Astrocyte (in vitro differentiated cells and primary cell): ENCODE data around the gene PFKFB4. TPM values are rescaled to one million over a fixed set of nuclear protein-coding genes. Genes with fewer than 3 reads are reported as not detected.
"Not testable (repeated sequence)": the region's sequence is repeated elsewhere in the genome, so short reads cannot be mapped to it uniquely, and the experiment has no call there.

Source experiments
- DNase-seq: peaks from one replicate; pipeline ENCODE4 v3.0.0-alpha.2; 2010; ENCODE audit warnings: low read depth
- FAIRE-seq: peaks from 2 replicates; lab custom pipeline; 2011; peaks lifted over from hg19 to GRCh38; lab: Jason Lieb, UNC
- H2AFZ ChIP-seq: 2 replicates; pipeline ENCODE4 v1.6.0; 2012; ENCODE audit warnings: low read depth, low read length, inconsistent platforms
- H3K27ac ChIP-seq: 2 replicates; pipeline ENCODE4 v1.5.1; 2011; ENCODE audit warnings: low read depth, low read length, inconsistent platforms
- H3K27me3 ChIP-seq: 2 replicates; pipeline ENCODE4 v1.6.0; 2011; ENCODE audit warnings: low read length, inconsistent platforms; ENCODE audit not compliant: insufficient read depth
- H3K36me3 ChIP-seq: 2 replicates; pipeline ENCODE4 v1.5.1; 2011; ENCODE audit warnings: low read length, inconsistent platforms; ENCODE audit not compliant: insufficient read depth
- H3K4me1 ChIP-seq: 2 replicates; pipeline ENCODE4 v1.5.1; 2011; ENCODE audit warnings: low read length, inconsistent platforms; ENCODE audit not compliant: insufficient read depth
- H3K4me2 ChIP-seq: 2 replicates; pipeline ENCODE4 v1.6.0; 2012; ENCODE audit warnings: low read length, inconsistent platforms
- H3K4me3 ChIP-seq: 2 replicates; pipeline ENCODE4 v1.5.1; 2011; ENCODE audit warnings: low read depth, mild to moderate bottlenecking, low read length, inconsistent platforms; ENCODE audit not compliant: insufficient read depth
- H3K79me2 ChIP-seq: 2 replicates; pipeline ENCODE4 v1.6.0; 2012; ENCODE audit warnings: mild to moderate bottlenecking, low read length, inconsistent platforms; ENCODE audit not compliant: insufficient read depth
- H3K9ac ChIP-seq: 2 replicates; pipeline ENCODE4 v1.6.0; 2012; ENCODE audit warnings: mild to moderate bottlenecking, low read length, inconsistent platforms
- H3K9me3 ChIP-seq: 2 replicates; pipeline ENCODE4 v1.5.1; 2012; ENCODE audit warnings: low read depth, mild to moderate bottlenecking, low read length, inconsistent platforms; ENCODE audit not compliant: insufficient read depth
- H4K20me1 ChIP-seq: 2 replicates; pipeline ENCODE4 v1.6.0; 2012; ENCODE audit warnings: low read length, inconsistent platforms; ENCODE audit not compliant: insufficient read depth
- H3K27ac Mint-ChIP-seq: one replicate; pipeline ENCODE4 v1.8.0; 2021; ENCODE audit warnings: mild to moderate bottlenecking, mixed read lengths; ENCODE audit not compliant: unreplicated experiment
- H3K27me3 Mint-ChIP-seq: one replicate; pipeline ENCODE4 v1.8.0; 2021; ENCODE audit warnings: low read depth, mixed read lengths; ENCODE audit not compliant: unreplicated experiment
- H3K36me3 Mint-ChIP-seq: one replicate; pipeline ENCODE4 v1.8.0; 2021; ENCODE audit warnings: low read depth, mixed read lengths; ENCODE audit not compliant: unreplicated experiment
- H3K4me1 Mint-ChIP-seq: one replicate; pipeline ENCODE4 v1.8.0; 2021; ENCODE audit warnings: low read depth, mixed read lengths; ENCODE audit not compliant: unreplicated experiment
- H3K4me3 Mint-ChIP-seq: one replicate; pipeline ENCODE4 v1.8.0; 2021; ENCODE audit warnings: mild to moderate bottlenecking, moderate library complexity, mixed read lengths; ENCODE audit not compliant: unreplicated experiment
- H3K9me3 Mint-ChIP-seq: one replicate; pipeline ENCODE4 v1.8.0; 2021; ENCODE audit warnings: mild to moderate bottlenecking, mixed read lengths; ENCODE audit not compliant: unreplicated experiment
- CTCF ChIP-seq: IDR thresholded peaks from 2 replicates; pipeline ENCODE4 v1.5.1; 2011; ENCODE audit warnings: low read depth, mild to moderate bottlenecking, inconsistent platforms, low read length, moderate library complexity; ENCODE audit not compliant: insufficient read depth
- EZH2 ChIP-seq: IDR thresholded peaks from 2 replicates; pipeline ENCODE4 v1.6.1; 2012; ENCODE audit warnings: mild to moderate bottlenecking, low read length, inconsistent platforms; ENCODE audit not compliant: insufficient read depth
- total RNA-seq: library from RNA; stranded (reverse); gene quantifications from 2 replicates; pipeline ENCODE4 v1.2.1, GENCODE V29; 2021

PFKFB4 gene
- total RNA-seq, 1 donor from 2014 or later = 27.8 TPM

- no peak for FAIRE-seq
These were observed 80.1 kb downstream of the PFKFB4 start for GRCh38 chr3:48476426-48477053.

DNA sequence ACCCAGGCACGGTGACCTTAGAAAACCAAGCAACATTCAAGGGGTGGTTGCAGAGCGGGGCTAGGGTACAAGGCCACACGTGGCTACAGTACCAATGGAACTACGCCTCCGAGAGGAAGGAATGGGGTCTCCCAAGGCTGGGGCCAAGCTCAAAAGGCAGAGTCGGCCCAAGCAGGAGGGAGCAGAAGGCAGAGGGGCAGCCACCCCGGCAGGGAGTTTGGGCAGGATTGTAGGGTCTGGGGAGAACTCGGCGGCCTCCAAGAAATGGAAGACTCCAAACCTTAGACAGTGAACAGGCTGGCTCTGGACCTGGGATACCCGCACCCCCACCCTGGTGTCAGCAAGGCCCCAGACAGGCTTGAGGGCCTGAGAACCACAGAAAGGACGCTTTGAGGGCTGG lies 81.4 kb downstream of the PFKFB4 start:
- DNase-seq (no peak), FAIRE-seq (no peak)
- Histone ChIP-seq H3K9ac (no peak overlapping the region), H4K20me1 (no peaks in the 10 kb centered on the region), H3K27me3 (no peaks in the 10 kb centered on the region), H3K79me2 (peaks cover 26% of the 10 kb centered on the region), H3K36me3 (no peaks in the 10 kb centered on the region), H3K9me3 (no peaks in the 10 kb centered on the region), H3K4me1 (peaks cover 8% of the 10 kb centered on the region), H3K4me2 (no peak overlapping the region), H3K27ac (no peak overlapping the region), H3K4me3 (no peak overlapping the region), H2AFZ (no peak overlapping the region)
- no peak overlapping the region for H3K4me3 Mint-ChIP-seq
- H3K27me3 Mint-ChIP-seq = no peaks in the 10 kb centered on the region
- H3K4me1 Mint-ChIP-seq = peaks cover 11% of the 10 kb centered on the region
- peaks cover 15% of the 10 kb centered on the region for H3K36me3 Mint-ChIP-seq
- TF ChIP-seq CTCF = no peak
- no peak for TF ChIP-seq EZH2
- no peak overlapping the region for H3K27ac Mint-ChIP-seq
- no peaks in the 10 kb centered on the region for H3K9me3 Mint-ChIP-seq

More at GRCh38 chr3:48476426-48477053, 80.1 kb downstream of the PFKFB4 start:
- Mint-ChIP-seq H3K4me3 (no peak overlapping the region), H3K9me3 (no peaks in the 10 kb centered on the region), H3K27me3 (no peaks in the 10 kb centered on the region), H3K27ac (no peak overlapping the region), H3K4me1 (peaks cover 11% of the 10 kb centered on the region), H3K36me3 (peaks cover 16% of the 10 kb centered on the region)
- Histone ChIP-seq H2AFZ (no peak overlapping the region), H3K4me3 (no peak overlapping the region), H3K9ac (no peak overlapping the region), H3K4me1 (peaks cover 8% of the 10 kb centered on the region), H3K79me2 (peaks cover 14% of the 10 kb centered on the region), H3K27ac (no peak overlapping the region), H3K4me2 (no peak overlapping the region), H3K36me3 (no peaks in the 10 kb centered on the region), H3K27me3 (no peaks in the 10 kb centered on the region), H3K9me3 (no peaks in the 10 kb centered on the region), H4K20me1 (no peaks in the 10 kb centered on the region)
- DNase-seq = no peak
- TF ChIP-seq EZH2 = no peak
- TF ChIP-seq CTCF = no peak

GRCh38 chr3:48474619-48475018 lies 82.0 kb downstream of the PFKFB4 start:
- Histone ChIP-seq H3K9me3 (no peaks in the 10 kb centered on the region), H3K9ac (no peak overlapping the region), H3K27ac (no peak overlapping the region), H3K79me2 (peaks cover 31% of the 10 kb centered on the region), H3K36me3 (no peaks in the 10 kb centered on the region), H4K20me1 (no peaks in the 10 kb centered on the region), H3K27me3 (no peaks in the 10 kb centered on the region), H2AFZ (no peak overlapping the region), H3K4me3 (no peak overlapping the region), H3K4me1 (peaks cover 8% of the 10 kb centered on the region), H3K4me2 (no peak overlapping the region)
- TF ChIP-seq CTCF = no peak
- TF ChIP-seq EZH2 = no peak
- Mint-ChIP-seq H3K4me3 (no peak overlapping the region), H3K27me3 (no peaks in the 10 kb centered on the region), H3K9me3 (no peaks in the 10 kb centered on the region), H3K27ac (no peak overlapping the region), H3K36me3 (peaks cover 16% of the 10 kb centered on the region), H3K4me1 (peaks cover 14% of the 10 kb centered on the region)
- DNase-seq (no peak), FAIRE-seq (no peak)

- not testable (repeated sequence) for H3K9me3 ChIP-seq, H3K27ac Mint-ChIP-seq, H3K4me3 Mint-ChIP-seq, H3K27me3 Mint-ChIP-seq, H3K4me1 ChIP-seq, H3K27me3 ChIP-seq, H3K4me3 ChIP-seq, H2AFZ ChIP-seq, H3K4me2 ChIP-seq, H3K9me3 Mint-ChIP-seq, H3K27ac ChIP-seq, H3K36me3 ChIP-seq, H4K20me1 ChIP-seq, DNase-seq, FAIRE-seq, H3K9ac ChIP-seq
- Mint-ChIP-seq H3K36me3 (peaks cover 13% of the 10 kb centered on the region), H3K4me1 (peaks cover 14% of the 10 kb centered on the region)
- H3K79me2 ChIP-seq = peaks cover 37% of the 10 kb centered on the region
These were observed 82.6 kb downstream of the PFKFB4 start for GRCh38 chr3:48474031-48474430.
